Ishikawa (cell line): ENCODE results near the gene ABR.

Source experiments
- CEBPB ChIP-seq: IDR thresholded peaks from 2 replicates; pipeline ENCODE4 v1.6.1; 2012
- EP300 ChIP-seq: IDR thresholded peaks from 2 replicates; pipeline ENCODE4 v1.6.1; 2012; ENCODE audit warnings: borderline replicate concordance
- MAX ChIP-seq: IDR thresholded peaks from 2 replicates; pipeline ENCODE4 v1.6.1; 2012
- TAF1 ChIP-seq: IDR thresholded peaks from 2 replicates; pipeline ENCODE4 v1.6.1; 2012; ENCODE audit warnings: low read depth, mild to moderate bottlenecking
- USF1 ChIP-seq: IDR thresholded peaks from 2 replicates; pipeline ENCODE4 v1.6.1; 2012

GRCh38 chr17:1027044-1027443 is 152.7 kb downstream of the ABR start:
- TF ChIP-seq TAF1 (no peak), EP300 (no peak), USF1 (no peak), CEBPB (no peak), MAX (no peak)
